Neural cell (in vitro differentiated cells): ENCODE data around the gene L3MBTL2. TPM values are rescaled to one million over a fixed set of nuclear protein-coding genes. Genes with fewer than 3 reads are reported as not detected.

Source experiments
- H2AFZ ChIP-seq: fragments of 200-600, 300-800 bp; sonication (generic), shearing (Covaris generic); 2 replicates; pipeline ENCODE4 v1.6.0; 2014; ENCODE audit warnings: low read depth, mild to moderate bottlenecking, antibody characterized with exemption, low read length, moderate library complexity
- H3F3A ChIP-seq: fragments of 200-600 bp; shearing (Covaris generic); 2 replicates; pipeline ENCODE4 v1.6.1; 2016; ENCODE audit warnings: mild to moderate bottlenecking, moderate library complexity, mixed read lengths, antibody characterized with exemption, low read length; ENCODE audit not compliant: insufficient read depth, poor library complexity, severe bottlenecking
- H3K27ac ChIP-seq: fragments of 200-600, 300-800 bp; sonication (generic), shearing (Covaris generic); 2 replicates; pipeline ENCODE4 v1.5.1; 2014; ENCODE audit warnings: mild to moderate bottlenecking, low read length, moderate library complexity
- H3K27me3 ChIP-seq: fragments of 300-800, 200-600 bp; sonication (generic), shearing (Covaris generic); 2 replicates; pipeline ENCODE4 v1.6.0; 2014; ENCODE audit warnings: mild to moderate bottlenecking, low read depth, low read length, moderate library complexity; ENCODE audit not compliant: insufficient read depth
- H3K36me3 ChIP-seq: fragments of 300-800, 200-600 bp; sonication (generic), shearing (Covaris generic); 2 replicates; pipeline ENCODE4 v1.5.1; 2014; ENCODE audit warnings: mild to moderate bottlenecking, antibody characterized with exemption, low read length, moderate library complexity; ENCODE audit not compliant: insufficient read depth
- H3K4me2 ChIP-seq: fragments of 300-800, 200-600 bp; sonication (generic), shearing (Covaris generic); 2 replicates; pipeline ENCODE4 v1.6.0; 2014; ENCODE audit warnings: mild to moderate bottlenecking, low read length
- H3K4me3 ChIP-seq: fragments of 300-800, 200-600 bp; sonication (generic), shearing (Covaris generic); 2 replicates; pipeline ENCODE4 v1.5.1; 2014; ENCODE audit warnings: mild to moderate bottlenecking, low read length, moderate library complexity
- H3K79me2 ChIP-seq: fragments of 200-600 bp; shearing (Covaris generic); replicated peaks from 2 replicates; pipeline ENCODE4 v1.6.0; 2014; ENCODE audit warnings: mild to moderate bottlenecking, low read length, moderate library complexity; ENCODE audit not compliant: insufficient read depth
- H3K9ac ChIP-seq: fragments of 300-800, 200-600 bp; sonication (generic), shearing (Covaris generic); 2 replicates; pipeline ENCODE4 v1.6.1; 2016; ENCODE audit warnings: mild to moderate bottlenecking, low read length, mixed read lengths
- H3K9me2 ChIP-seq: fragments of 200-600 bp; shearing (Covaris generic); 2 replicates; pipeline ENCODE4 v1.6.1; 2016; ENCODE audit warnings: mild to moderate bottlenecking, low read length, mixed read lengths; ENCODE audit not compliant: insufficient read depth
- H3K9me3 ChIP-seq: fragments of 200-600, 300-800 bp; sonication (generic), shearing (Covaris generic); 2 replicates; pipeline ENCODE4 v1.6.1; 2016; ENCODE audit warnings: mild to moderate bottlenecking, mixed run types, low read length, moderate library complexity, mixed read lengths
- H4K20me1 ChIP-seq: fragments of 200-600 bp; shearing (Covaris generic); 2 replicates; pipeline ENCODE4 v1.6.1; 2016; ENCODE audit warnings: mild to moderate bottlenecking, mixed run types; ENCODE audit not compliant: insufficient read depth
- CTCF ChIP-seq: fragments of 450-650 bp; IDR thresholded peaks from 2 replicates; pipeline ENCODE4 v1.5.1; 2014; ENCODE audit warnings: antibody characterized with exemption, mild to moderate bottlenecking, moderate library complexity; ENCODE audit not compliant: poor library complexity, severe bottlenecking
- EP300 ChIP-seq: fragments of 450-650 bp; conservative IDR thresholded peaks from 2 replicates; pipeline ENCODE4 v1.6.1; 2014; ENCODE audit warnings: antibody characterized with exemption, mild to moderate bottlenecking, moderate library complexity; ENCODE audit not compliant: poor library complexity, severe bottlenecking
- EZH2 ChIP-seq: fragments of 200-600, 300-800 bp; shearing (Covaris generic), sonication (generic); IDR thresholded peaks from 2 replicates; pipeline ENCODE4 v1.6.1; 2014; ENCODE audit warnings: antibody characterized with exemption, low read length, borderline replicate concordance, mild to moderate bottlenecking; ENCODE audit not compliant: insufficient read depth, poor library complexity, severe bottlenecking
- MXI1 ChIP-seq: fragments of 450-650 bp; conservative IDR thresholded peaks from 2 replicates; pipeline ENCODE4 v1.6.1; 2014; ENCODE audit warnings: antibody characterized with exemption, mild to moderate bottlenecking; ENCODE audit not compliant: poor library complexity, severe bottlenecking
- POLR2AphosphoS5 ChIP-seq: IDR thresholded peaks from 2 replicates; pipeline ENCODE4 v1.6.1; 2012
- RAD21 ChIP-seq: fragments of 450-650 bp; conservative IDR thresholded peaks from 2 replicates; pipeline ENCODE4 v1.6.1; 2014; ENCODE audit warnings: antibody characterized with exemption, mild to moderate bottlenecking, moderate library complexity
- REST ChIP-seq: IDR thresholded peaks from 2 replicates; pipeline ENCODE4 v1.6.1; 2012; ENCODE audit warnings: borderline replicate concordance
- SMC3 ChIP-seq: fragments of 450-650 bp; conservative IDR thresholded peaks from 2 replicates; pipeline ENCODE4 v1.6.1; 2014; ENCODE audit warnings: antibody characterized with exemption, mild to moderate bottlenecking, moderate library complexity; ENCODE audit not compliant: poor library complexity
- TAF1 ChIP-seq: IDR thresholded peaks from 2 replicates; pipeline ENCODE4 v1.6.1; 2012; ENCODE audit warnings: low read depth
- polyA plus RNA-seq: library from polyadenylated mRNA; depleted of rRNA; stranded (reverse); fragments of >200 nt; gene quantifications from 2 replicates; pipeline ENCODE4 v1.2.3, GENCODE V29; 2014

L3MBTL2 gene
- polyA plus RNA-seq, 1 donor from 2014 or later: 32.5 TPM

DNA sequence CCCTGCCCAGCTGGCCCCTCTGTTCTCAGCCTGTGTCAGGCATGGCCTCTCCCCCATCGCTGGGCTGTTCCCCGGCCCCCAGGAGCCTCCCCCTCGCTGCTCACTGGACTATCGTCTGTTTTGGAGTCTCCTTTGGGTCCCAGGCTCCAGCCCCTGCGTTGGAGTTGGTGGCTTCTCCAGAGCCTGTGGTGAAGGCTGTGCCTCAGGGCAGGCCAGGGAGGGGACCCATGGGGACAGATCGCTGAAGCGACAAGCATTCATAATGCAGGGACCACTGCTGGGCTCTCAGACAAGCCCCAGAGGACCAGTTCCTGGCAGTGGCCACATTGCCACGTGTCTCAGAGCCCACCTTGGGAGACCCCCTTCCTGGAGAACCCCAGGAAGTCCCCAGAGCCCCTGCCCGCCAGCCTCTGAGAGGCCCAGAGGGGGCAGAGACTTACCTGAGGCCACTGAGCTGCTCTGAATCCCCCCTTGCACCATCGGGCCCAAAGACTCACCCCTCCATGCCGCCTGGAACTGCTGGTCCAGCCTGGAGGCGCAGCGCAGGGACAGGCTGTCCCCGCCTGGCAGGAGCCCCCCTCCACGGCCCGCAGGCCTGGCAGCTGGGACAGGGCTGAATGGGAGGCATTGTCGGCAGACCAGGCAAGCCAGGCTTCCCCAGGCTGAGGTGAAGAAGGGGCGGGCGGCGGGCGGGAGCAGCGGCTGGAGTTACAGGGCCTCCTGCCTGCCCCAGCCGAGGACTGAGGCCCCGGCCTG is 35.4 kb downstream of the L3MBTL2 start, which contains the start of gene CHADL:
CHADL (minus strand) TSS at position 555 of the 756 bp plus-strand sequence; CDS start at position 505, 50 bp downstream.
- H3K36me3 ChIP-seq: no peaks in the 10 kb centered on the region
- H3K9ac ChIP-seq: no peak within 1 kb of the TSS
- no peak within 1 kb of the TSS for H3K4me3 ChIP-seq
- H3K4me2 ChIP-seq: no peak within 1 kb of the TSS
- H3F3A ChIP-seq: no peaks in the 10 kb centered on the region
- H3K9me2 ChIP-seq: no peaks in the 10 kb centered on the region
- no peak within 1 kb of the TSS for H2AFZ ChIP-seq
- H3K79me2 ChIP-seq: no peaks in the 10 kb centered on the region
- H3K27ac ChIP-seq: no peak within 1 kb of the TSS
- no peaks in the 10 kb centered on the region for H3K9me3 ChIP-seq
- H4K20me1 ChIP-seq: no peaks in the 10 kb centered on the region
- TF ChIP-seq REST (no peak), RAD21 (no peak), SMC3 (no peak), EP300 (no peak), EZH2 (no peak), TAF1 (no peak), POLR2AphosphoS5 (no peak), MXI1 (no peak), CTCF (no peak)
- H3K27me3 ChIP-seq: no peaks in the 10 kb centered on the region

DNA sequence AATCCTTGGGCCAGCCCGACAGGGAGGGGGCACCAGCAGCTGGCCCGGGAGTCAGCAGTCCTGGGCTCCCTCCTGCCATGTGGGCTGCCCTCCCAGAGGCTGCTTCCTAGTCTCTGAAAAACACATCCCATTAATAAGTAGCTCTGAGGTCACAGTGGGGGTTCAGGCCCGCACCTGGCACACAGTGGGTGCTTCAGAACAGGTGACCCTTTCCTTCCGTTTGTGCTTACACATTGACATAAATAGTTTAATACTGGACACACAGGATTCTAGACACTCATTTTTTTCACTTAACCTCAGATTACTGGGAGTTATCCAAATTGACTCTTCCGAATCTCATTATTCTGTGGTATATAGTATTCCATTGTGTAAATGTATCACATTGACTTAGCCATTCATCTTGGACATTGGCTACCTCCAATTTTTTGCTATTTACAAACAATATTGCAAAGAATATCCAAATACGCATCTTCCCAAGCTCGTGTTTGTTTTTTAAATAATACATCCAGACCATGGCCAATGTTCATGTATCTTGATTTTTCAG is 36.1 kb downstream of the L3MBTL2 start:
- Histone ChIP-seq H4K20me1 (no peaks in the 10 kb centered on the region), H3K79me2 (no peaks in the 10 kb centered on the region), H3K4me3 (no peak overlapping the region), H3K9ac (no peak overlapping the region), H3K36me3 (no peaks in the 10 kb centered on the region), H3K9me3 (no peaks in the 10 kb centered on the region), H3F3A (no peaks in the 10 kb centered on the region), H3K4me2 (no peak overlapping the region), H2AFZ (no peak overlapping the region), H3K27me3 (no peaks in the 10 kb centered on the region), H3K9me2 (no peaks in the 10 kb centered on the region), H3K27ac (no peak overlapping the region)
- TF ChIP-seq REST: no peak
- no peak for TF ChIP-seq EZH2
- TF ChIP-seq CTCF: no peak
- no peak for TF ChIP-seq TAF1
- no peak for TF ChIP-seq MXI1
- TF ChIP-seq RAD21: no peak
- TF ChIP-seq POLR2AphosphoS5: no peak
- TF ChIP-seq SMC3: no peak
